Epithelial cell of esophagus (primary cell): Measurements from ENCODE around the gene PGAP2.
"Not testable (repeated sequence)": the region's sequence is repeated elsewhere in the genome, so short reads cannot be mapped to it uniquely, and the experiment has no call there.

Experiments
- DNase-seq: peaks from one replicate; pipeline ENCODE4 v3.0.0; 2010; ENCODE audit warnings: low read depth
- H3K4me3 ChIP-seq: 2 replicates; pipeline ENCODE4 v1.5.1; 2011; ENCODE audit warnings: mild to moderate bottlenecking, low read length, control low read depth
- CTCF ChIP-seq: IDR thresholded peaks from 2 replicates; pipeline ENCODE4 v1.5.1; 2011; ENCODE audit warnings: low read depth, mild to moderate bottlenecking, low read length, control low read depth, inconsistent platforms; ENCODE audit not compliant: insufficient read depth; ENCODE audit errors: missing control alignments

The PGAP2 gene

GRCh38 chr11:3807909-3808860 is at the start of gene PGAP2:
Gene PGAP2, plus strand, starts transcription at chr11:3808560. Its CDS starts 2,700 bp downstream, at chr11:3811260.
- DNase-seq, result peak; percentile 79
- peak within 1 kb of the TSS; percentile 81 for H3K4me3 ChIP-seq
- TF ChIP-seq CTCF, result peak; percentile 86

- H3K4me3 ChIP-seq, result no peak overlapping the region
- TF ChIP-seq CTCF, result no peak
- no peak for DNase-seq
These were observed 44.1 kb upstream of the PGAP2 start for GRCh38 chr11:3764266-3764665.

- H3K4me3 ChIP-seq, DNase-seq: not testable (repeated sequence)
These were observed 41.5 kb upstream of the PGAP2 start for GRCh38 chr11:3766836-3767235.

- H3K4me3 ChIP-seq, result no peak overlapping the region
- TF ChIP-seq CTCF, result no peak
- DNase-seq, result no peak
These were observed 40.8 kb upstream of the PGAP2 start for GRCh38 chr11:3767536-3767935.

GRCh38 chr11:3773180-3773579 is 35.2 kb upstream of the PGAP2 start:
- H3K4me3 ChIP-seq, result no peak overlapping the region
- no peak for TF ChIP-seq CTCF
- no peak for DNase-seq

- TF ChIP-seq CTCF, result no peak
- H3K4me3 ChIP-seq, result no peak overlapping the region
- no peak for DNase-seq
These were observed 32.5 kb upstream of the PGAP2 start for GRCh38 chr11:3775736-3776406.

GRCh38 chr11:3781423-3781822 is 26.9 kb upstream of the PGAP2 start:
- H3K4me3 ChIP-seq, result no peak overlapping the region
- TF ChIP-seq CTCF, result no peak
- peak; percentile 54 for DNase-seq
